HepG2 (cell line): ENCODE measurements around the gene NAV2. TPM values are rescaled to one million over a fixed set of nuclear protein-coding genes. Genes with fewer than 3 reads are reported as not detected.

ENCODE experiments used
- CHD4 ChIP-seq: fragments of 200-600 bp; sonication (generic); IDR thresholded peaks from 2 replicates; pipeline ENCODE4 v1.7.0; 2017; ENCODE audit warnings: mild to moderate bottlenecking, low read length, borderline replicate concordance
- FOXP1 ChIP-seq, 2 experiments: fragments of 450-650 bp in 1 of 2; IDR thresholded peaks; 2 replicates each; pipeline ENCODE4 v1.6.1; 2017 to 2018; ENCODE audit warnings: antibody characterized with exemption in 1 of 2
- ISL2 ChIP-seq: sonication (generic); formaldehyde crosslinking; IDR thresholded peaks from 2 replicates; pipeline ENCODE4 v1.5.0; 2020; ENCODE audit warnings: missing genetic modification reagents
- SKI ChIP-seq: fragments of 450-650 bp; IDR thresholded peaks from one replicate; pipeline ENCODE4 v1.6.1; 2018; ENCODE audit warnings: mild to moderate bottlenecking; ENCODE audit not compliant: partially characterized antibody
- TCF7 ChIP-seq: sonication (generic); IDR thresholded peaks from 2 replicates; pipeline ENCODE4 v1.6.1; 2016; ENCODE audit warnings: antibody characterized with exemption, low read depth
- ZNF367 ChIP-seq: sonication (generic); formaldehyde crosslinking; IDR thresholded peaks from 2 replicates; pipeline ENCODE4 v1.4.0; 2020; ENCODE audit warnings: missing genetic modification reagents, borderline replicate concordance
- ZNF629 ChIP-seq: sonication (generic); formaldehyde crosslinking; conservative IDR thresholded peaks from 2 replicates; pipeline ENCODE4 v1.5.0; 2020; ENCODE audit warnings: missing genetic modification reagents
- ZNF83 ChIP-seq: sonication (generic); formaldehyde crosslinking; IDR thresholded peaks from 2 replicates; pipeline ENCODE4 v1.4.0; 2020; ENCODE audit warnings: missing genetic modification reagents, mild to moderate bottlenecking, borderline replicate concordance
- polyA plus RNA-seq, 8 experiments: library from polyadenylated mRNA; depleted of rRNA in 3 of 8; stranded (reverse) in 7 of 8; unstranded in 1 of 8; fragments of >200 nt; fragmentation: Illumina TruSeq in 4 of 8; extraction: Trizol in 4 of 8; gene quantifications; 2 replicates each; pipeline versions ENCODE4 v1.2.1 to v1.2.3, GENCODE V29; 2011 to 2016; ENCODE audit warnings: low read depth in 4 of 8, missing spikeins in 1 of 8, mixed read lengths in 1 of 8; ENCODE audit not compliant: insufficient read depth in 1 of 8
- total RNA-seq, 5 experiments: library from RNA; depleted of rRNA; stranded (reverse); fragments of >200 nt; fragmentation: Illumina TruSeq; extraction: Trizol; gene quantifications; 2 replicates each; pipeline ENCODE4 v1.2.3, GENCODE V29; 2016; ENCODE audit warnings: low read depth in 1 of 5
- TF ChIP-seq, protein P1 (sequence below): IDR thresholded peaks from 2 replicates; pipeline ENCODE4 v1.6.1; 2016; ENCODE audit warnings: low read depth, control low read depth
- TF ChIP-seq, protein P2 (sequence below): sonication (generic); formaldehyde crosslinking; IDR thresholded peaks from 2 replicates; pipeline ENCODE4 v1.5.0; 2020; ENCODE audit warnings: mild to moderate bottlenecking, missing genetic modification reagents, borderline replicate concordance
- TF ChIP-seq, protein P3 (sequence below): sonication (generic); formaldehyde crosslinking; IDR thresholded peaks from 2 replicates; pipeline ENCODE4 v1.4.0; 2020; ENCODE audit warnings: missing genetic modification reagents
- TF ChIP-seq, protein P4 (sequence below): sonication (generic); formaldehyde crosslinking; IDR thresholded peaks from 2 replicates; pipeline ENCODE4 v1.4.0; 2020; ENCODE audit warnings: low read depth, missing genetic modification reagents
- TF ChIP-seq, protein P5 (sequence below): sonication (generic); formaldehyde crosslinking; IDR thresholded peaks from 2 replicates; pipeline ENCODE4 v1.8.0; 2022; ENCODE audit warnings: mild to moderate bottlenecking, missing genetic modification reagents
- TF ChIP-seq, protein P6 (sequence below): sonication (generic); formaldehyde crosslinking; IDR thresholded peaks from 2 replicates; pipeline ENCODE4 v1.4.0; 2020; ENCODE audit warnings: missing genetic modification reagents

Gene NAV2
- total and polyA plus RNA-seq, 2 of the 13 experiments (the other 11 are each of a cell fraction or from before 2014, with no cell fraction given) = 9.3 to 34.6 TPM

DNA sequence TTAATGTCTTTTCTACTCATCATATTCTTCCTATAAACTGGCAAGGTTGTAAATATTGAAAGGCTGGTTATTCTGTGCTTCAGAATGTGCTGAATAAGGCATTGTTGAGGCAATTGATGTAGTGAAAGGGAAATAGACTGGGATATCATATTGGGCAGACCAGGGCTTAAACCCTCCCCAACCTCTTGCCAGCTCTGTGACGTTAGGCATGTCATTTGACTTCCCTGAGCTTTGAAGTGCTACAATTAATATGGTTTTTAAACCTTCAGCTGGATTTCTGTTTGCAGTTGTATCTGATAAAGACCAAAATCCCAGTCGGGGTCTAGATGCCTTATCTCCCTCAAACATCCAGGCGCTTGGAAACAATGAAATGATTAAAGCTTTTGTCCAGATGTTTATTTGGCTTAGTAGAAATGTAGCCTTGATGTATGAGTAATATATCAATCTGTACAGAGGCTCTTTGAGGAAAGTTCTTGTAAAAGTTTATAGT, 239.5 kb downstream of the NAV2 start (continued):
- TF ChIP-seq, protein P1, sequence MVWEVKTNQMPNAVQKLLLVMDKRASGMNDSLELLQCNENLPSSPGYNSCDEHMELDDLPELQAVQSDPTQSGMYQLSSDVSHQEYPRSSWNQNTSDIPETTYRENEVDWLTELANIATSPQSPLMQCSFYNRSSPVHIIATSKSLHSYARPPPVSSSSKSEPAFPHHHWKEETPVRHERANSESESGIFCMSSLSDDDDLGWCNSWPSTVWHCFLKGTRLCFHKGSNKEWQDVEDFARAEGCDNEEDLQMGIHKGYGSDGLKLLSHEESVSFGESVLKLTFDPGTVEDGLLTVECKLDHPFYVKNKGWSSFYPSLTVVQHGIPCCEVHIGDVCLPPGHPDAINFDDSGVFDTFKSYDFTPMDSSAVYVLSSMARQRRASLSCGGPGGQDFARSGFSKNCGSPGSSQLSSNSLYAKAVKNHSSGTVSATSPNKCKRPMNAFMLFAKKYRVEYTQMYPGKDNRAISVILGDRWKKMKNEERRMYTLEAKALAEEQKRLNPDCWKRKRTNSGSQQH (CRISPR knock-in tag) = no peak
- TF ChIP-seq, protein P2, sequence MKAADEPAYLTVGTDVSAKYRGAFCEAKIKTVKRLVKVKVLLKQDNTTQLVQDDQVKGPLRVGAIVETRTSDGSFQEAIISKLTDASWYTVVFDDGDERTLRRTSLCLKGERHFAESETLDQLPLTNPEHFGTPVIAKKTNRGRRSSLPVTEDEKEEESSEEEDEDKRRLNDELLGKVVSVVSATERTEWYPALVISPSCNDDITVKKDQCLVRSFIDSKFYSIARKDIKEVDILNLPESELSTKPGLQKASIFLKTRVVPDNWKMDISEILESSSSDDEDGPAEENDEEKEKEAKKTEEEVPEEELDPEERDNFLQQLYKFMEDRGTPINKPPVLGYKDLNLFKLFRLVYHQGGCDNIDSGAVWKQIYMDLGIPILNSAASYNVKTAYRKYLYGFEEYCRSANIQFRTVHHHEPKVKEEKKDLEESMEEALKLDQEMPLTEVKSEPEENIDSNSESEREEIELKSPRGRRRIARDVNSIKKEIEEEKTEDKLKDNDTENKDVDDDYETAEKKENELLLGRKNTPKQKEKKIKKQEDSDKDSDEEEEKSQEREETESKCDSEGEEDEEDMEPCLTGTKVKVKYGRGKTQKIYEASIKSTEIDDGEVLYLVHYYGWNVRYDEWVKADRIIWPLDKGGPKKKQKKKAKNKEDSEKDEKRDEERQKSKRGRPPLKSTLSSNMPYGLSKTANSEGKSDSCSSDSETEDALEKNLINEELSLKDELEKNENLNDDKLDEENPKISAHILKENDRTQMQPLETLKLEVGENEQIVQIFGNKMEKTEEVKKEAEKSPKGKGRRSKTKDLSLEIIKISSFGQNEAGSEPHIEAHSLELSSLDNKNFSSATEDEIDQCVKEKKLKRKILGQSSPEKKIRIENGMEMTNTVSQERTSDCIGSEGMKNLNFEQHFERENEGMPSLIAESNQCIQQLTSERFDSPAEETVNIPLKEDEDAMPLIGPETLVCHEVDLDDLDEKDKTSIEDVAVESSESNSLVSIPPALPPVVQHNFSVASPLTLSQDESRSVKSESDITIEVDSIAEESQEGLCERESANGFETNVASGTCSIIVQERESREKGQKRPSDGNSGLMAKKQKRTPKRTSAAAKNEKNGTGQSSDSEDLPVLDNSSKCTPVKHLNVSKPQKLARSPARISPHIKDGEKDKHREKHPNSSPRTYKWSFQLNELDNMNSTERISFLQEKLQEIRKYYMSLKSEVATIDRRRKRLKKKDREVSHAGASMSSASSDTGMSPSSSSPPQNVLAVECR (CRISPR knock-in tag) = 0 out of 2 replicates have a peak, but pooled peaks have one; percentile 17
- TF ChIP-seq, protein P3, sequence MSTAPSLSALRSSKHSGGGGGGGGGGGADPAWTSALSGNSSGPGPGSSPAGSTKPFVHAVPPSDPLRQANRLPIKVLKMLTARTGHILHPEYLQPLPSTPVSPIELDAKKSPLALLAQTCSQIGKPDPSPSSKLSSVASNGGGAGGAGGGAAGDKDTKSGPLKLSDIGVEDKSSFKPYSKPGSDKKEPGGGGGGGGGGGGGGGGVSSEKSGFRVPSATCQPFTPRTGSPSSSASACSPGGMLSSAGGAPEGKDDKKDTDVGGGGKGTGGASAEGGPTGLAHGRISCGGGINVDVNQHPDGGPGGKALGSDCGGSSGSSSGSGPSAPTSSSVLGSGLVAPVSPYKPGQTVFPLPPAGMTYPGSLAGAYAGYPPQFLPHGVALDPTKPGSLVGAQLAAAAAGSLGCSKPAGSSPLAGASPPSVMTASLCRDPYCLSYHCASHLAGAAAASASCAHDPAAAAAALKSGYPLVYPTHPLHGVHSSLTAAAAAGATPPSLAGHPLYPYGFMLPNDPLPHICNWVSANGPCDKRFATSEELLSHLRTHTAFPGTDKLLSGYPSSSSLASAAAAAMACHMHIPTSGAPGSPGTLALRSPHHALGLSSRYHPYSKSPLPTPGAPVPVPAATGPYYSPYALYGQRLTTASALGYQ (CRISPR knock-in tag) = peak; percentile 79; the same call in 1 of the 2 replicates
- TF ChIP-seq FOXP1 (IDR thresholded peaks at IDR 0.05) (no peak), FOXP1 (CRISPR knock-in tag; IDR thresholded peaks at IDR 0.05) (peak; percentile 45; the same call in 1 of the 2 replicates), TCF7 (peak; percentile 95), ISL2 (CRISPR knock-in tag) (peak; percentile 93), CHD4 (no peak), ZNF83 (no peak), ZNF367 (no peak), ZNF629 (CRISPR knock-in tag) (no peak), SKI (no peak)
- TF ChIP-seq, protein P4, sequence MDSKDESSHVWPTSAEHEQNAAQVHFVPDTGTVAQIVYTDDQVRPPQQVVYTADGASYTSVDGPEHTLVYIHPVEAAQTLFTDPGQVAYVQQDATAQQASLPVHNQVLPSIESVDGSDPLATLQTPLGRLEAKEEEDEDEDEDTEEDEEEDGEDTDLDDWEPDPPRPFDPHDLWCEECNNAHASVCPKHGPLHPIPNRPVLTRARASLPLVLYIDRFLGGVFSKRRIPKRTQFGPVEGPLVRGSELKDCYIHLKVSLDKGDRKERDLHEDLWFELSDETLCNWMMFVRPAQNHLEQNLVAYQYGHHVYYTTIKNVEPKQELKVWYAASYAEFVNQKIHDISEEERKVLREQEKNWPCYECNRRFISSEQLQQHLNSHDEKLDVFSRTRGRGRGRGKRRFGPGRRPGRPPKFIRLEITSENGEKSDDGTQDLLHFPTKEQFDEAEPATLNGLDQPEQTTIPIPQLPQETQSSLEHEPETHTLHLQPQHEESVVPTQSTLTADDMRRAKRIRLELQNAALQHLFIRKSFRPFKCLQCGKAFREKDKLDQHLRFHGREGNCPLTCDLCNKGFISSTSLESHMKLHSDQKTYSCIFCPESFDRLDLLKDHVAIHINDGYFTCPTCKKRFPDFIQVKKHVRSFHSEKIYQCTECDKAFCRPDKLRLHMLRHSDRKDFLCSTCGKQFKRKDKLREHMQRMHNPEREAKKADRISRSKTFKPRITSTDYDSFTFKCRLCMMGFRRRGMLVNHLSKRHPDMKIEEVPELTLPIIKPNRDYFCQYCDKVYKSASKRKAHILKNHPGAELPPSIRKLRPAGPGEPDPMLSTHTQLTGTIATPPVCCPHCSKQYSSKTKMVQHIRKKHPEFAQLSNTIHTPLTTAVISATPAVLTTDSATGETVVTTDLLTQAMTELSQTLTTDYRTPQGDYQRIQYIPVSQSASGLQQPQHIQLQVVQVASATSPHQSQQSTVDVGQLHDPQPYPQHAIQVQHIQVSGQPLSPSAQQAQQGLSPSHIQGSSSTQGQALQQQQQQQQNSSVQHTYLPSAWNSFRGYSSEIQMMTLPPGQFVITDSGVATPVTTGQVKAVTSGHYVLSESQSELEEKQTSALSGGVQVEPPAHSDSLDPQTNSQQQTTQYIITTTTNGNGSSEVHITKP (CRISPR knock-in tag) = no peak
- TF ChIP-seq, protein P5, sequence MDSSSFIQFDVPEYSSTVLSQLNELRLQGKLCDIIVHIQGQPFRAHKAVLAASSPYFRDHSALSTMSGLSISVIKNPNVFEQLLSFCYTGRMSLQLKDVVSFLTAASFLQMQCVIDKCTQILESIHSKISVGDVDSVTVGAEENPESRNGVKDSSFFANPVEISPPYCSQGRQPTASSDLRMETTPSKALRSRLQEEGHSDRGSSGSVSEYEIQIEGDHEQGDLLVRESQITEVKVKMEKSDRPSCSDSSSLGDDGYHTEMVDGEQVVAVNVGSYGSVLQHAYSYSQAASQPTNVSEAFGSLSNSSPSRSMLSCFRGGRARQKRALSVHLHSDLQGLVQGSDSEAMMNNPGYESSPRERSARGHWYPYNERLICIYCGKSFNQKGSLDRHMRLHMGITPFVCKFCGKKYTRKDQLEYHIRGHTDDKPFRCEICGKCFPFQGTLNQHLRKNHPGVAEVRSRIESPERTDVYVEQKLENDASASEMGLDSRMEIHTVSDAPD (CRISPR knock-in tag) = peak; percentile 76
- TF ChIP-seq, protein P6, sequence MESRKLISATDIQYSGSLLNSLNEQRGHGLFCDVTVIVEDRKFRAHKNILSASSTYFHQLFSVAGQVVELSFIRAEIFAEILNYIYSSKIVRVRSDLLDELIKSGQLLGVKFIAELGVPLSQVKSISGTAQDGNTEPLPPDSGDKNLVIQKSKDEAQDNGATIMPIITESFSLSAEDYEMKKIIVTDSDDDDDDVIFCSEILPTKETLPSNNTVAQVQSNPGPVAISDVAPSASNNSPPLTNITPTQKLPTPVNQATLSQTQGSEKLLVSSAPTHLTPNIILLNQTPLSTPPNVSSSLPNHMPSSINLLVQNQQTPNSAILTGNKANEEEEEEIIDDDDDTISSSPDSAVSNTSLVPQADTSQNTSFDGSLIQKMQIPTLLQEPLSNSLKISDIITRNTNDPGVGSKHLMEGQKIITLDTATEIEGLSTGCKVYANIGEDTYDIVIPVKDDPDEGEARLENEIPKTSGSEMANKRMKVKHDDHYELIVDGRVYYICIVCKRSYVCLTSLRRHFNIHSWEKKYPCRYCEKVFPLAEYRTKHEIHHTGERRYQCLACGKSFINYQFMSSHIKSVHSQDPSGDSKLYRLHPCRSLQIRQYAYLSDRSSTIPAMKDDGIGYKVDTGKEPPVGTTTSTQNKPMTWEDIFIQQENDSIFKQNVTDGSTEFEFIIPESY (CRISPR knock-in tag) = no peak
